ENCODE data around the gene COL4A6.

GRCh38 chrX:108473979-108474378, 35.8 kb upstream of the COL4A6 start:
- TF ChIP-seq, protein P1, sequence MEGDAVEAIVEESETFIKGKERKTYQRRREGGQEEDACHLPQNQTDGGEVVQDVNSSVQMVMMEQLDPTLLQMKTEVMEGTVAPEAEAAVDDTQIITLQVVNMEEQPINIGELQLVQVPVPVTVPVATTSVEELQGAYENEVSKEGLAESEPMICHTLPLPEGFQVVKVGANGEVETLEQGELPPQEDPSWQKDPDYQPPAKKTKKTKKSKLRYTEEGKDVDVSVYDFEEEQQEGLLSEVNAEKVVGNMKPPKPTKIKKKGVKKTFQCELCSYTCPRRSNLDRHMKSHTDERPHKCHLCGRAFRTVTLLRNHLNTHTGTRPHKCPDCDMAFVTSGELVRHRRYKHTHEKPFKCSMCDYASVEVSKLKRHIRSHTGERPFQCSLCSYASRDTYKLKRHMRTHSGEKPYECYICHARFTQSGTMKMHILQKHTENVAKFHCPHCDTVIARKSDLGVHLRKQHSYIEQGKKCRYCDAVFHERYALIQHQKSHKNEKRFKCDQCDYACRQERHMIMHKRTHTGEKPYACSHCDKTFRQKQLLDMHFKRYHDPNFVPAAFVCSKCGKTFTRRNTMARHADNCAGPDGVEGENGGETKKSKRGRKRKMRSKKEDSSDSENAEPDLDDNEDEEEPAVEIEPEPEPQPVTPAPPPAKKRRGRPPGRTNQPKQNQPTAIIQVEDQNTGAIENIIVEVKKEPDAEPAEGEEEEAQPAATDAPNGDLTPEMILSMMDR (IDR thresholded peaks at IDR 0.05), result no peak
- TF ChIP-seq POLR2AphosphoS5 (IDR thresholded peaks at IDR 0.05; ENCODE audit: low read depth, low read length), result no peak
